Activated T-helper 17 cell treated with anti-CD3 and anti-CD28 coated beads, Interleukin-2, amount 50 U/mL, for 72 hours (primary cell): ENCODE results near the gene PITPNC1. TPM values are rescaled to one million over a fixed set of nuclear protein-coding genes. Genes with fewer than 3 reads are reported as not detected.
A peak's percentile ranks its signal among the peaks of the same experiment; 100 is the strongest.
"Not testable (repeated sequence)": the region's sequence is repeated elsewhere in the genome, so short reads cannot be mapped to it uniquely, and the experiment has no call there.

Source experiments
- ATAC-seq: fragments of 150-1000 bp; cut with Tn5 transposase; replicated peaks from 2 replicates; pipeline ENCODE4 v1.10.0; 2021; ENCODE audit warnings: mild to moderate bottlenecking, moderate library complexity
- H3K27ac Mint-ChIP-seq: one replicate; pipeline ENCODE4 v1.8.0; 2022; ENCODE audit warnings: mixed read lengths
- H3K27me3 Mint-ChIP-seq: one replicate; pipeline ENCODE4 v1.8.0; 2022; ENCODE audit warnings: mixed read lengths
- H3K36me3 Mint-ChIP-seq: one replicate; pipeline ENCODE4 v1.8.0; 2022; ENCODE audit warnings: low read depth, mild to moderate bottlenecking, mixed read lengths
- H3K4me1 Mint-ChIP-seq: one replicate; pipeline ENCODE4 v1.8.0; 2022; ENCODE audit warnings: mixed read lengths
- H3K4me3 Mint-ChIP-seq: one replicate; pipeline ENCODE4 v1.8.0; 2022; ENCODE audit warnings: mild to moderate bottlenecking, mixed read lengths
- H3K9me3 Mint-ChIP-seq: one replicate; pipeline ENCODE4 v1.8.0; 2022; ENCODE audit warnings: mixed read lengths
- total RNA-seq, 2 donors: library from RNA; stranded (reverse); gene quantifications; one replicate each; pipeline ENCODE4 v1.2.3, GENCODE V29; 2022

PITPNC1 gene
- total RNA-seq, 2 donors from 2014 or later = 43.0 to 45.4 TPM

DNA sequence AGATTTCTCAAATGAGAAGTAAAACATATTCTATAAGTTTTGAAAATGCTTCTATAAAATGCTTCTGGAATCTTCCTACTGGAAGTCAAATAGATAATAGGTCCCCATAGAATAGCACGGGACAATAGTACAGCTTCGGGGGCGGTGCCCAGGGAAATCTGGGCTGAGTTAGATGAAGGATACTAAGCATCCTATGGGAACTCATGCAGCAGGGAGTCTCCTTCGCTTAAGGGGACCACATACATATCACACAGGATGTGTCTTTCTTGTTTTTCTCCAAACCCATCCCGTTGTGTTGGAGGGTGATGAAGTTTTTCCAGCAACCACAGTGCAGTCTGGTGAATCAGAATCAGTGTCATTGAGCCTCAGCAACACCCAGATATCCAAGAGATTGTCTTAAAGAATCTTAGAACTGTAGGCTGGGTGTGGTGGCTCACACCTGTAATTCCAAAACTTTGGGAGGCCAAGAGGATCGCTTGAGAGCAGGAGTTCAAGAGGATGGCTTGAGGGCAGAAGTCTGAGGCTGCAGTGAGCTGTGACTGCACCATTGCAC is 84.2 kb downstream of the PITPNC1 start:
- Mint-ChIP-seq H3K27ac (peak overlapping the region; percentile 82), H3K36me3 (peaks cover 9% of the 10 kb centered on the region), H3K27me3 (no peaks in the 10 kb centered on the region), H3K9me3 (peaks cover 9% of the 10 kb centered on the region), H3K4me1 (peaks cover 46% of the 10 kb centered on the region), H3K4me3 (peak overlapping the region; percentile 74)
- ATAC-seq = peak; percentile 94

DNA sequence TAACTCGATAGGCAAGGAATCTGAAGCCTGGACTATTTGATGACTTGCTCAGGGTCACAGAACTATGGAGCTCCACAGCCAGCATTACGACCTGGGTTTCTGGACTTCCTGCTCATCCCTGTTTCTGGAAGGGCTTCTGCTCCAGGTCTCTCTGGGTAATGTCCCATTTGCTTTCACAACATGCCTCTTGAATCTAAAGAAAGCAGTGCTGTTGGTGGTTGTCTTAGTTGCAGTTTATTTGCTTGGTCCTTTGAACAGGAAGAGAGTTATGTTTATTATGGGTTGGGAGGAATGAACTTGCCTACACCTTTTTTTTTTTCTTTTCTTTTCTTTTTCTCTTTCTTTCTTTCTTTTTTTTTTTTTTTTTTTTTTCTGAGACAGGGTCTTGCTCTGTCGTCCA is 84.8 kb downstream of the PITPNC1 start:
- H3K4me1 Mint-ChIP-seq = peaks cover 45% of the 10 kb centered on the region
- no peak for ATAC-seq
- peaks cover 9% of the 10 kb centered on the region for H3K36me3 Mint-ChIP-seq
- H3K27ac Mint-ChIP-seq = peak overlapping the region; percentile 82
- H3K9me3 Mint-ChIP-seq = peaks cover 9% of the 10 kb centered on the region
- peak overlapping the region; percentile 74 for H3K4me3 Mint-ChIP-seq
- no peaks in the 10 kb centered on the region for H3K27me3 Mint-ChIP-seq

DNA sequence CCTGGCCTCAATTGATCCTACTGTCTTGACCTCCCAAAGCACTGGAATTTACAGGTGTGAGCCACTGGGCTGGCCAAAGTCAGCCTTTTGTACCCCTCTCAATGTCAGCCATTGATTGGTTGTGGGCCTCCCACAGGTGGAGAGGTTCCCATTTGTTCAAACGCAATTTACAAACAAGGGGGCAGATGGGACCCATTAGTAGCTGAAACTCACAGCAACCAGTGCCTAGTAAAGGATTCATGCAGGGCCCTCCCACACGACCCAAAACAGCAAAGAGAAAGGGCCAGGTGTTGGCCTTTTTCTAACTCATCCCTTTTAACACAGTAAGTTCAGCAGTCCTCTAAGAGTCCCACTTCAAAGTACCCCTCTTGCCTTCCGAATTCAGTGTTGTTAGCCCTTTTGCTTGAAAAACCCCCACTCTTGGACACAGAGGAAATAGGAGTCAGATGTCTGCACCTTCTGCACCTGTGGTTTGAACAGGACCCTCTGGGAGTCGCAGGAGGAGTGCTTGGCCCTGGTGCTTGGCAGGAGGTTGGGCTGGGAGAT is 89.2 kb downstream of the PITPNC1 start:
- H3K27ac Mint-ChIP-seq = peak overlapping the region; percentile 51
- H3K9me3 Mint-ChIP-seq = no peaks in the 10 kb centered on the region
- ATAC-seq = no peak
- H3K4me1 Mint-ChIP-seq = peaks cover 41% of the 10 kb centered on the region
- H3K4me3 Mint-ChIP-seq = peak overlapping the region; percentile 5
- H3K36me3 Mint-ChIP-seq = no peaks in the 10 kb centered on the region
- H3K27me3 Mint-ChIP-seq = no peaks in the 10 kb centered on the region

DNA sequence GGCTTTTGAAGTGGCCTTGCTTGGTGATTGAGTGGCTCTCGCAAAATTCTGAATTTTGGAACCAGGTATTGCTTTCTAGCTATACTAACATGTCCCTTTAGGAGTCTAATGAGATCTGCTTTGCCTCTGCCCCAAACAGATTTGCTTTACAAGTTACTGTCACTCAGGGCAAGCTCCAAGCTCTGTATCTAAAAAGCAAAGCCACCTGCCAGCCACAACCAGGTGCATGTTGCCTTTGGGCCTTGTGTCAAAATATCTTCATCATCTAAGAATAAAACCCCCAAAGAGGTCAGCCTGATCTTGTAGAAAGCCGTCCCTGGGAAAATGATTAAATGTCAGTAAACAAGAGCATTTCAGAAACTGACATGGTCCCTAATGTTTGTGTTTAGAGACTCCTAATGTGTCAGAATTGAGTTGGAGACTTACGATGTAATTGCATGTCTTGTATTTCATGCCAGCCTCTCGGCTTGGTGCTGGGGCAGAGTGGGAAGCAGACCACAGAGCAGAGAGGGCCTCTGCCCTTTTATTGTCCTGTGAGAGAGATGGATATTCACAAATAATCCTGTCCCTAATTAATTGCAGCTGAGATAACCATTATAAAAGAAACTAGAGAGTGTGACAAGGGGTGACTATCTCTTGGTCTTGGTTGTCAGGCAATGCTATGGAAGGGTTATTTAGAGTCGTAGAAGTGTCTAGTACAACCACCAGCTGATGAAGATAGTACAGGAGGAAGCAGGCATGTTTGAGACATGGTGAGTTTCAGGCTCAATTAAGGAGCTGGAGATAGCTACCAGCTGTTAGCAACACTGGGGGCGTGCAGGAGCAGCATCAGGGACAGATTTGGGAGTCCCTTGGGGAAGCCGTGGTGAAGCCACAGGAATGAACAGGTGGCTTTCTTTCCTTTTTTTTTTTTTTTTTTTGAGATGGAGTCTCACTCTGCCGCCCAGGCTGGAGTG is 90.7 kb downstream of the PITPNC1 start:
- Mint-ChIP-seq H3K27ac (peak overlapping the region; percentile 2), H3K27me3 (no peaks in the 10 kb centered on the region), H3K4me3 (peak overlapping the region; percentile 12), H3K9me3 (no peaks in the 10 kb centered on the region), H3K36me3 (no peaks in the 10 kb centered on the region), H3K4me1 (peaks cover 40% of the 10 kb centered on the region)
- peak; percentile 21 for ATAC-seq

DNA sequence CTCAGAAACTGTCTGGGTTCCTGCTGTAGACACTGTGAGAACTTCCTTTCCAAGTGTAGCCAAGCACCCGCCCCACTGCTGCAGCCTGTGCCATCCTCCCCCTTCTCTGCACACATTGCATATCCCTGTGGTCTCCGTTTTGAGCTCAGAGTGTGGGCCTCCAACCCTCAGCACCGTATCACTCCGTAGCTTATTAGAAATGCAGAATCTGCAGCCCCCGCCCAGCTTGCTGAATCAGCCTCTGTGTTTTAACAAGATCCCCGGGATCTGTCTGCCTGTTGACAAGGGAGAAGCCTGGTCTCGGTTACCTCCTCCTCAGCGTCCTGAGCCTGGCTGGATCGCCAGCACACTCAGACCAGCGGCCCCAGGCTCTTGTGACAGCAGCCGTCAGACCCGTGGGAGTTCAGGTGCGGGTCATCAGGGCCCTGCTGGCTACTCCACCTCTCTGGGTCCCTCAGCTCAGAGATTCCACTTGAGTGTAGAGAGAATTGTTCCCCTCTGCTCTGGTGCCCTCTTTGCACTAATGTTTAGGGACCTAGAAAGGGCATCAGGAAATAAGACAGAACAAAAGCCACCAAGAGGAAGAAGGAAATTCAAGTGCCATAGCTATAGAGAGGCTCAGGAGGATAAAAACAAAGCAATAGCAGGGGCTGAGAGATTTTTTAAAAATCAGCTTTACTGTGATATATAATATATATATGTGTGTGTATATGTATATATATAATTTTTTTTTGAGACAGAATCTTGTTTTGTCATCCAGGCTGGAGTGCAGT is 92.3 kb downstream of the PITPNC1 start:
- Mint-ChIP-seq H3K4me3 (peak overlapping the region; percentile 75), H3K4me1 (peaks cover 40% of the 10 kb centered on the region)

DNA sequence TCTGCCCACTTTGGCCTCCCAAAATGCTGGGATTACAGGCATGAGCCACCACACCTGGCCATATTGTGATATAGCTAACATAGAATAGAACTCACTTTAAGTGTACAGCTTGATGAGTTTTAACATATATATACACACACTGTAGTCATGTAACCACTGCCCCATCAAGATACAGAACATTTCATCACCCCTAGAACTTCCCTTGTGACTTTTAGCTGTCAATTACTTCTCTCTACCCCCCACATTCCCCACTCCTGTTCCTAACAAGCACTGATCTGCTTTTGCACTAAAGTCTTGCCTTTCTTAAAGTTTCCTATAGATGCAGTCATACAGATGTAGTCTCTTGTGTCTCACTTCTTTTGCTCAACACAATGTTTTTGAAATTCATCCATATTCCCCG is 93.1 kb downstream of the PITPNC1 start:
- no peak for ATAC-seq
- peaks cover 44% of the 10 kb centered on the region for H3K4me1 Mint-ChIP-seq
- no peaks in the 10 kb centered on the region for H3K27me3 Mint-ChIP-seq
- peak overlapping the region; percentile 75 for H3K4me3 Mint-ChIP-seq
- H3K36me3 Mint-ChIP-seq = no peaks in the 10 kb centered on the region
- no peaks in the 10 kb centered on the region for H3K9me3 Mint-ChIP-seq
- peak overlapping the region; percentile 21 for H3K27ac Mint-ChIP-seq

More for the DNA sequence above, 92.3 kb downstream of the PITPNC1 start:
- H3K9me3 Mint-ChIP-seq = no peaks in the 10 kb centered on the region
- no peaks in the 10 kb centered on the region for H3K27me3 Mint-ChIP-seq
- peak; percentile 81 for ATAC-seq
- peak overlapping the region; percentile 67 for H3K27ac Mint-ChIP-seq
- no peaks in the 10 kb centered on the region for H3K36me3 Mint-ChIP-seq

DNA sequence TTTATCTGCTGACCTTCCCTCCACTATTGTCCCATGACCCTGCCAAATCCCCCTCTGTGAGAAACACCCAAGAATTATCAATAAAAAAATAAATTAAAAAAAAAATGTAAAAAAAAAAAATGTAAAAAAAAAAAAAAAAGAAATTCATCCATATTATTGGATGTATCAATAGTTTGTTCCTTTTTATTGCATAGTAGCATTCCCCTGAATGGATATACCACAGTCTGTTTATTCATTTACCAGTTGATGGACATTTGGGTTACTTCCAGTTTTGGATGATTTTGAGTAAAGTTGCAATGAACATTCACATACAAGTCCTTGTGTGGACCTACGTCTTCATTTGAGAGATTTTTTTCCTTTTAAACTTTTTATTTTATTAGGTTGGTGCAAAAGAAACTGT is 94.0 kb downstream of the PITPNC1 start:
- no peak for ATAC-seq
- Mint-ChIP-seq H3K27me3 (no peaks in the 10 kb centered on the region), H3K9me3 (no peaks in the 10 kb centered on the region), H3K4me1 (peaks cover 50% of the 10 kb centered on the region), H3K27ac (no peak overlapping the region), H3K36me3 (no peaks in the 10 kb centered on the region), H3K4me3 (no peak overlapping the region)

DNA sequence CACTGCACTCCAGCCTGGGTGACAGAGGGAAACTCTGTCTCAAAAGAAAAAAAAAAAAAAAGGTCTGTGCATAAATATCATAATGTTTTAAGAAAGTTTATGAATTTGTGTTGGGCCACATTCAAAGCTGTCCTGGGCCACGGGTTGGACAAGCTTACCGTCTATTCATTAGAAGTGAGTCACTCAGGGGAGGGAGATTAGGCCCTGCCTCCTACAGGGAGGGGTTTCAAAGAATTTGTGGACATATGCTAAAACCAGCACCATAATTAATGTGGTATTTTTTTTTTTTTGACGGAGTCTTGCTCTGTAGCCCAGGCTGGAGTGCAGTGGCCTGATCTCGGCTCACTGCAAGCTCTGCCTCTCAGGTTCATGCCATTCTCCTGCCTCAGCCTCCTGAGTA is 95.5 kb downstream of the PITPNC1 start:
- not testable (repeated sequence) for H3K27me3 Mint-ChIP-seq, H3K27ac Mint-ChIP-seq, H3K9me3 Mint-ChIP-seq, ATAC-seq, H3K4me3 Mint-ChIP-seq, H3K36me3 Mint-ChIP-seq
- peaks cover 46% of the 10 kb centered on the region for H3K4me1 Mint-ChIP-seq

DNA sequence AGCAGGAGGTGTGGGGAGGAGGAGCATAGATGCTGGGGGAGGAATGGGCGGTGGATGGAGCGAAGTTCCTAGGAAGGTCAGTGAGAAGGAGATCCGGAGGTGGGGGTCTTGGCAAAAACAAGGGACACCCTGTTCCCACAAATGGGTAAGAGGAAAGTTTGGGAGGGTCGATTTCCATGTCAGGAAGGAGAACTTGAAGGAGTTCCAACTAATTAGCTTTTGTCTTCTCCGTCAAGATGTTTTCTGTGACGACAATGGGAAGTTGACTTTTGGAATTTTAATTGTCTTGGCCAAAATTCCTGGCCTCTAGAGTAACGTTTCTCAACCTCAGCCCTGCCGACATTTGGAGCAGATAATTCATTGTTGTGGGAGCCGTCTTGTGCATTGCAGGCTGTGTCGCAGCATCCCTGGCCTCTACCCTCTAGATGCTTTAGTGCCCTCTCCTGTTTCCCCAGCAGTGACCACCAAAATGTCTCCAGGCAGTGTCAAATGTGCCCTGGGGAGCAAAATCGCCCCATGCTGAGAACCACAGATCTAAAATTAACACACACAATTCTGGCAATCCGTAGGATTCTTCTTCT is 97.1 kb downstream of the PITPNC1 start:
- Mint-ChIP-seq H3K36me3 (no peaks in the 10 kb centered on the region), H3K27me3 (no peaks in the 10 kb centered on the region), H3K27ac (peak overlapping the region; percentile 96), H3K4me3 (peak overlapping the region; percentile 87), H3K9me3 (no peaks in the 10 kb centered on the region), H3K4me1 (peaks cover 48% of the 10 kb centered on the region)
- no peak for ATAC-seq

DNA sequence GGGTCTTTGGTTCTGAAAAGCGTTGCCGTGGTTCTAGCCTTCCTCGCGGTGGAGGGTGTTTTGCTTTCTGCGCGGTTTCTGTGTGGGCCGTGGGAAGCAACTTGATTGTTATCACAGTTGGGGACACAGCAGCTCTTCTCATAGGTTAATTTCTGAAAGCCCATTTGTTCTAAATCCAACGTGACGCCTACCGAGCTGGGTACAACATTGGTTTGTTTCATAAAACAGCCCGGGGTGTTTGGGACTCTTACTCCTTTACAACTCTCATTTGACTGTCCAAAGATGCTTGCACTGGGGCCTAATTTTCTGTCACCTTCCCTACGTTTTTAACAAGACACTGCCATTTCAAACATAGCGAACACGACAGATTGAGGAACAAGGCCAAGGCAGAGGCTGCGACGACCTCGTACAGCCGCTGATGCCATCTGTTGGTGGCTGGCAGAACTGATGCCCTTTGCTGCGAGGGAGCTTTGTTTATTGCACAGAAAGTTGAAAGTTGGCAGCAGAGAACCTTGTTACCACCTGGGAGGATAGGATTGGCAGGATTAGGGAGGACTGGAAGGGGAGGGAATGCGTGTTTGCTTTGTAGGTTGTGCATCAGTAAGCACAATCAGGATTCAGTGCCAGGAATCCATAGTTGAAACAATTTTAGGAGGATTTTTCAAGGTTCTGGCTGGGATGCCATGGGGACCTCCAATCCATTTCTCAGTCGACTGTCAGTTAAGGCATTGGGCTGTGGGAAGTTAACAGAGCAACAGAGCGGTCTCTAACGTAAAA is 98.3 kb downstream of the PITPNC1 start:
- peak overlapping the region; percentile 87 for H3K4me3 Mint-ChIP-seq
- H3K9me3 Mint-ChIP-seq = no peaks in the 10 kb centered on the region
- no peaks in the 10 kb centered on the region for H3K36me3 Mint-ChIP-seq
- no peaks in the 10 kb centered on the region for H3K27me3 Mint-ChIP-seq
- H3K4me1 Mint-ChIP-seq = peaks cover 45% of the 10 kb centered on the region
- ATAC-seq = peak; percentile 74
- peak overlapping the region; percentile 96 for H3K27ac Mint-ChIP-seq

DNA sequence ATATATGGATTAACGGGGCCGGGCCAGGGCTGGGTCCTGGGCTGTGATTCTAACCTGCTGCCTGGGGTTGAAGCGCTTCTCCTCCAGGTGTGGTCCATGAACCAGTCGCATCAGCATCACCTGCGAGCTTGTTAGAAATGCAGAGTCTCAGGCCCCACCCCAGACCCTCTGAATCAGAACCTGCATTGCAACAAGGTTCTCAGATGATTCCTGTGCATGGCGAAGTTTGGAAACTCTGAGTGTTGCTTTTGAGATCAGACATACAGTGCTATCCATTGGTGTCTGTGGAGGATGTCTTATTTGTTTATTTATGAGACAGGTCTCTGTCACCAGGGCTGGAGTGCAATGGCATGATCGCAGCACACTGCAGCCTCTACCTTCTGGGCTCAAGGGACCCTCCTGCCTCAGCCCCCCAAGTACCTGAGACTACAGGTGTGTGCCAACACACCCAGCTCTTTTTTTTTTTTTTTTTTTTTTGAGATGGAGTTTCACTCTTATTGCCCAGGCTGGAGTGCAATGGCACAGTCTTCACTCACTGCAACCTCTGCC is 99.8 kb downstream of the PITPNC1 start:
- H3K4me1 Mint-ChIP-seq = peaks cover 45% of the 10 kb centered on the region
- no peak overlapping the region for H3K4me3 Mint-ChIP-seq
- peak; percentile 5 for ATAC-seq
- no peaks in the 10 kb centered on the region for H3K36me3 Mint-ChIP-seq
- H3K27me3 Mint-ChIP-seq = no peaks in the 10 kb centered on the region
- no peaks in the 10 kb centered on the region for H3K9me3 Mint-ChIP-seq
- H3K27ac Mint-ChIP-seq = peak overlapping the region; percentile 71

DNA sequence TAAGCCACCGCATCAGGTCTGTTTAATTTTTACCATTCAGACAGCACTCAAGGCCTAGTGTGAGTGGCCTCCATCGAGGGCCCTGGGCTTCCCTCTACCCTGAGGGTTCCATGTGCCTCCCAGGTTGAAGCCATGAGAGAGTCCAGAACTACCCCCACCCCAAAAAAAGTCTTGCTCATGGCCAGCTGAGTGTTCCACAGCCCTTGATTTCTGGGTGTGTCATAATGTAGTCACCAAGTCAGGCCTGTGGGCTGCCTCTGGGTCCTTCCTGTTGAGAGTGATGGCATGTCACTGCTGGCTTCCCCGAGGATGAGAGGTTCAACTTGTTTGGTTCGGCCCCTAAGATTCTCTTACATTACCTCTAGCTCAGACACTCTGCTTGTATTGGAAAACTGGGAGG is 100.6 kb downstream of the PITPNC1 start:
- Mint-ChIP-seq H3K27me3 (no peaks in the 10 kb centered on the region), H3K4me3 (peak overlapping the region; percentile 83), H3K9me3 (no peaks in the 10 kb centered on the region), H3K27ac (peak overlapping the region; percentile 95), H3K4me1 (peaks cover 49% of the 10 kb centered on the region), H3K36me3 (no peaks in the 10 kb centered on the region)
- peak; percentile 86 for ATAC-seq

DNA sequence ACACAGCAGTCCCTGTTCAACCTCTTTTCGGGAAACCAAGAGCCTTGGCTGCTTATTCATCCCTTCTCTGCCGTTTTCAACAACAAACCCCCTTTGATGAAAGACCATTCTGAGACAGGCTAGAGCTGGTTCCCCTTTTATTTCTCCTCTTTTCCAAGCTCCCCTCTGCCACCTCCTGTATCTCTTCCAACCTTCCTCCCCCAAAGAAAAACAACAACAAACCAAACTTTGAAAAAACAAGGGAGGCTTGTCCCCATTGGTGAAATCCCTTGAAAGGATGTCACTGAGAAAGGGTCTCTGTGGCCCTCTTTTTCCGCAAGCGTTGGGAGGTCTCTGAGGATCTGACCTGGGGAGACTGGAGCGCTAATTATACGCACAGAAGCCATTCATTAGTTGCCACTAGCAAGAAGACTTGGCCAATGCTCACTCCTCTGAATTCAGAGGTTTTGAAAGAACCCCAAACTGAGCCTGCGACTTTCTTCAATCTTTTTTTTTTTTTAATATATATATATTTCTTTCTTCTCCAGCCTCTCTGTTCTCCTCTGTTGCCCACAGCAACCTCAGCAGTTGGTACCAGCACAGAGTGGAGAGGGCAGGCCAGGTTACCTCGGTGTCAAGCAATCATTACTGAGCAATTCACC is 101.4 kb downstream of the PITPNC1 start:
- Mint-ChIP-seq H3K27ac (peak overlapping the region; percentile 95), H3K9me3 (no peaks in the 10 kb centered on the region), H3K27me3 (no peaks in the 10 kb centered on the region), H3K4me1 (peaks cover 49% of the 10 kb centered on the region), H3K4me3 (peak overlapping the region; percentile 83), H3K36me3 (no peaks in the 10 kb centered on the region)
- no peak for ATAC-seq
